ENCODE data around the gene NXPH3.

DNA sequence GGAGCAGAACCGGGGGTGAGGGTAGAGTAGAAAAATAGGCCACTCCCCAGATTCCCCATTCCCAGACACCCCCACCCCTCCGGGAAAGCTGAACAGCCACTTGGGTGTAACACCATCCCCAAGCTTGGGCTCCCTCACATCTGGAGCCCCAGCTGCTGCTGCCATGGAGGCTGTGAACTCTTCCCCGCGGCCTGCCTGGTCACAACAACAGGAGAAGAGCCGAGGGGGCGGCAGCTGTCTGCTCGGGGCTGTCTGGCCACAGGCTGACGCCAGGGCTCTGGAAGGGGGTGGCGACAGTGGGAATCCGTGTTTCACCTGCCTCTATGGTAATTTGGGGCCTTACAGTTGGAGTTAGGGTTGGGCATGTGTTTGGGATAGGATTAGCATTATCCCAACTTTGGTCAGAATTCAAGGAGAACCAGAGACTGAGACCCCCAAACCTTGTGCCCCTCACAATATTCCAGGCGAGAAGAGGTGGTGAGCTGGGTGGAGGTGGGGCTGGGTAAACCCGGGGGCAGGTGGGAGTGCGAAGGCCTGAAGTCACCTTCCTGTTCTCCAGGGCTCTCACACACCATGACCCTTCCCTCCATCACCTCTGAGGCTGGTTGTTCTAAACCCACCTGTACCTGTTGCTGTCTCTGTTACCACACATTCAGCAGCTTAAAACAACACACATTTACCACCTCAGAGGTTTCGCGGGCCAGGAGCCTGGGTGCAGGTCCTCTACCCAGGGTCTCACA, 29.7 kb upstream of the NXPH3 start:
- no peak for TF ChIP-seq EZH2phosphoT487 (IDR thresholded peaks at IDR 0.05; ENCODE audit: insufficient read depth, low read depth)
- no peak for TF ChIP-seq EZH2 (IDR thresholded peaks at IDR 0.05; ENCODE audit: insufficient read depth, poor library complexity, severe bottlenecking)
